Calu3 (cell line): ENCODE data around the gene MTA1. TPM values are rescaled to one million over a fixed set of nuclear protein-coding genes. Genes with fewer than 3 reads are reported as not detected.

Experiments used
- BruUV-seq: library from RNA; stranded (reverse); fragments of 400-500 nt; replicated peaks from 2 replicates; lab custom pipeline; 2021; lab: Mats Ljungman, UMichigan
- CTCF ChIA-PET: fragments of 300-600 bp; sonication (Branson Sonifier 250); formaldehyde crosslinking; loops from one replicate; lab custom pipeline; 2022; ENCODE audit warnings: antibody characterized with exemption; lab: Charles Lee
- DNase-seq: peaks from one replicate; pipeline ENCODE4 v3.0.0; 2022
- H3K27ac Mint-ChIP-seq: one replicate; pipeline ENCODE4 v1.8.0; 2022; ENCODE audit warnings: mixed read lengths; ENCODE audit not compliant: unreplicated experiment
- H3K27me3 Mint-ChIP-seq: one replicate; pipeline ENCODE4 v1.8.0; 2022; ENCODE audit warnings: mixed read lengths; ENCODE audit not compliant: unreplicated experiment
- H3K36me3 Mint-ChIP-seq: one replicate; pipeline ENCODE4 v1.8.0; 2022; ENCODE audit warnings: mild to moderate bottlenecking, moderate library complexity, mixed read lengths; ENCODE audit not compliant: insufficient read depth, unreplicated experiment
- H3K4me1 Mint-ChIP-seq: one replicate; pipeline ENCODE4 v1.8.0; 2022; ENCODE audit warnings: mild to moderate bottlenecking, low read depth, mixed read lengths; ENCODE audit not compliant: unreplicated experiment
- H3K4me3 Mint-ChIP-seq: one replicate; pipeline ENCODE4 v1.8.0; 2022; ENCODE audit warnings: mild to moderate bottlenecking, low read depth, moderate library complexity, mixed read lengths; ENCODE audit not compliant: unreplicated experiment
- H3K9me3 Mint-ChIP-seq: one replicate; pipeline ENCODE4 v1.8.0; 2022; ENCODE audit warnings: low read depth, mixed read lengths; ENCODE audit not compliant: unreplicated experiment
- intact Hi-C: fragments of 100-400 bp; cut with micrococcal nuclease; formaldehyde crosslinking; loops from one replicate; pipeline ENCODE4 v1.10.0; 2022; ENCODE audit not compliant: unreplicated experiment
- total RNA-seq: library from RNA; stranded (reverse); gene quantifications from 2 replicates; pipeline ENCODE4 v1.2.3, GENCODE V29; 2022
- TF ChIP-seq, protein P1 (sequence below): fragments of 200-600 bp; IDR thresholded peaks from one replicate; pipeline ENCODE4 v1.8.0; 2022; ENCODE audit warnings: antibody characterized with exemption; ENCODE audit not compliant: unreplicated experiment

Gene MTA1
- total RNA-seq, 1 experiment from 2014 or later = 168 TPM

DNA sequence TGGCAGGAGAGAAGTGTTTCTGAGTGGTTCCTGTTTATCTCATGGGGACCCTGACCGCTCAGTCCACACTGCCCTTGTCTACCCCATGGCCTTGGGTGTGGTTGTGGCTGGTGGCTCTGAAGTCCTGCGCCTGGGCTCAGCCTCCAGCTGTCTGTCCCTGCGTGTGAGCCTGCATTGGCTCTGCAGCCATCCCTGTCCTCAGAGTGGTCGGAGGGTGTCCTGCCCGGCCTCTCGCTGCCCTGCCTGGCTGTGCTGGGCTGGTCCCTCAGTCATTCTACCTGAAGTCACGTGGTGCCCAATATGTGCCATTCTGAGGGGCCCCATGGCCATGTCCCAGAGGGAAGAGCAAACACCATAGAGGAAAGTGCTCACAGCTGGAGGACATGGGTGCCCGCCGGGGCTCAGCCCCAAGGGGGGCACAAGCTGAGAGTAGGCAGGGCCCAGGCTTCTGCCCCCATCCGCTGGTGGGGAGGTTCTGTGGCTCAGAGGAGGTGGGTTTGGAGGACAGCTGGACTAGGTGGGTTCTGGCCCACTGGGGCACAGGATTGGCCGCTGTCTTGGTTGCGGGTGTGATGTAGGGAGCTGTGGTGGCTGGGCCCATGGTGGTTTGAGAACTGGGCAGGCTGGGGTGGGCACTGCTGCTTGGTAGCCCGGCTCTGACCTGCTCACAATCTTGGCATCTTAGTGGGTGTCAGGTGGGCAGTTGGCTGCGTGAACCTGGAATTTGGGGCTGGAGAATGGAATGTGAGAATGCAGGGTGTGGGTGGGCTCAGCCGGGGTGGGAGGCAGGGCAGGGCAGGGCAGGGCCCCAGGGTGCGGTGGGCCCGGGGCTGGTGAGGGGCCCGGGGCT, 83.0 kb downstream of the MTA1 start:
- Mint-ChIP-seq H3K36me3 (peaks cover 30% of the 10 kb centered on the region), H3K27ac (no peak overlapping the region), H3K27me3 (peaks cover 50% of the 10 kb centered on the region), H3K4me3 (no peak overlapping the region), H3K9me3 (no peaks in the 10 kb centered on the region), H3K4me1 (no peaks in the 10 kb centered on the region)
- CTCF ChIA-PET = no interaction called here
- BruUV-seq = no TSS peak
- TF ChIP-seq, protein P1, sequence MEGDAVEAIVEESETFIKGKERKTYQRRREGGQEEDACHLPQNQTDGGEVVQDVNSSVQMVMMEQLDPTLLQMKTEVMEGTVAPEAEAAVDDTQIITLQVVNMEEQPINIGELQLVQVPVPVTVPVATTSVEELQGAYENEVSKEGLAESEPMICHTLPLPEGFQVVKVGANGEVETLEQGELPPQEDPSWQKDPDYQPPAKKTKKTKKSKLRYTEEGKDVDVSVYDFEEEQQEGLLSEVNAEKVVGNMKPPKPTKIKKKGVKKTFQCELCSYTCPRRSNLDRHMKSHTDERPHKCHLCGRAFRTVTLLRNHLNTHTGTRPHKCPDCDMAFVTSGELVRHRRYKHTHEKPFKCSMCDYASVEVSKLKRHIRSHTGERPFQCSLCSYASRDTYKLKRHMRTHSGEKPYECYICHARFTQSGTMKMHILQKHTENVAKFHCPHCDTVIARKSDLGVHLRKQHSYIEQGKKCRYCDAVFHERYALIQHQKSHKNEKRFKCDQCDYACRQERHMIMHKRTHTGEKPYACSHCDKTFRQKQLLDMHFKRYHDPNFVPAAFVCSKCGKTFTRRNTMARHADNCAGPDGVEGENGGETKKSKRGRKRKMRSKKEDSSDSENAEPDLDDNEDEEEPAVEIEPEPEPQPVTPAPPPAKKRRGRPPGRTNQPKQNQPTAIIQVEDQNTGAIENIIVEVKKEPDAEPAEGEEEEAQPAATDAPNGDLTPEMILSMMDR = no peak
- no peak for DNase-seq
- intact Hi-C loops = no loop called here

- no peak overlapping the region for H3K4me3 Mint-ChIP-seq
- CTCF ChIA-PET = no interaction called here
- H3K9me3 Mint-ChIP-seq = no peaks in the 10 kb centered on the region
- H3K27me3 Mint-ChIP-seq = peaks cover 56% of the 10 kb centered on the region
- intact Hi-C loops = no loop called here
- TF ChIP-seq, protein P1 = no peak
- BruUV-seq = no TSS peak
- no peak overlapping the region for H3K27ac Mint-ChIP-seq
- peaks cover 26% of the 10 kb centered on the region for H3K36me3 Mint-ChIP-seq
- no peaks in the 10 kb centered on the region for H3K4me1 Mint-ChIP-seq
- no peak for DNase-seq
Observed at GRCh38 chr14:105503296-105503640, 83.6 kb downstream of the MTA1 start.

DNA sequence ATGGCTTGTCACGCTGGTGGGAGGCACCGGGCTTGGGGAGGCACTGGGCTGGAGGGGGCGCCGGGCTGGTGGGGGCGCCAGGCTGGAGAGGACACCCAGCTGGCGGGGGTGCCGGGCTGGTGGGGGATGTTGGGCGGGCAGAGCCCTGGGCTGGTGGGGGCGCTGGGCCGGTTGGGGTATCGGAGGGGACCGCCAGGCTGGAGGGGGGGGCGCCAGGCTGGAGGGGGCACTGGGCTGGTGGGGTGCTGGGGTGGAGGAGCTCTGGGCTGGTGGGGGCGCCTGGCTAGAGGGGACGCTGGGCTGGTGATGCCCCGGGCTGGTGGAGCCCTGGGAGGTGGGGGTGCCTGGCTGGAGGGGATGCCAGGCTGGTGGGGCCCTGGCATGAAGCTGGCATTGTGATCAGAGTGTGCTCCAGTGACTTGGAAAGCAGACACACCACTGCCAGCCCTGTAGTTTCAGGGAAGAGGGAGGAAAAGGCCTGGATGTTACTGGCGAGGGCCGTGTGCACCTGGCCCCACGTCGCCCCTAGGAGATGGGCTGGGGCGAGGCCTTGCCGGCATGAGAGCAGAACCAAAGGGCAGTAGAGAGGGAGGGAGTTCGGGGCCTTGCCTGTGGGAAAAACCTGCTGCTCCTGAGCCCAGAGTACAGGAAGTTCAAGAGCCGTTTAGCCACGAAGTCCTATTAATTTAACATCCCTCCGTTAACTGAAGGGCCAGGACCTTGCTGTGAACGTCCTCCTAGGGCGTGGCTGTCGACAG, 84.5 kb downstream of the MTA1 start:
- intact Hi-C loops = no loop called here
- Mint-ChIP-seq H3K4me1 (no peaks in the 10 kb centered on the region), H3K27me3 (peaks cover 65% of the 10 kb centered on the region), H3K4me3 (no peak overlapping the region), H3K36me3 (peaks cover 19% of the 10 kb centered on the region), H3K9me3 (no peaks in the 10 kb centered on the region), H3K27ac (no peak overlapping the region)
- CTCF ChIA-PET = no interaction called here
- no TSS peak for BruUV-seq
- DNase-seq = no peak
- TF ChIP-seq, protein P1 = no peak

GRCh38 chr14:105505101-105505500, 85.5 kb downstream of the MTA1 start:
- BruUV-seq = no TSS peak
- CTCF ChIA-PET = no interaction called here

More at GRCh38 chr14:105505101-105505500, 85.5 kb downstream of the MTA1 start:
- intact Hi-C loops = no loop called here
- TF ChIP-seq, protein P1 = no peak
- Mint-ChIP-seq H3K9me3 (no peaks in the 10 kb centered on the region), H3K36me3 (peaks cover 12% of the 10 kb centered on the region), H3K4me1 (no peaks in the 10 kb centered on the region), H3K27ac (no peak overlapping the region), H3K27me3 (peaks cover 68% of the 10 kb centered on the region), H3K4me3 (no peak overlapping the region)
- DNase-seq = no peak
